ENCODE results near the gene SNAP91. TPM values are rescaled to one million over a fixed set of nuclear protein-coding genes. Genes with fewer than 3 reads are reported as not detected.

Gene SNAP91
- total RNA-seq, 1 donor from 2014 or later = 0.11 TPM

GRCh38 chr6:83514866-83515466 lies 193.9 kb downstream of the SNAP91 start:
- Mint-ChIP-seq H3K36me3 (ENCODE audit: unreplicated experiment) (no peaks in the 10 kb centered on the region), H3K4me3 (ENCODE audit: unreplicated experiment) (no peak overlapping the region), H3K27me3 (ENCODE audit: unreplicated experiment) (no peaks in the 10 kb centered on the region)

GRCh38 chr6:83514466-83514865 lies 194.4 kb downstream of the SNAP91 start:
- no peaks in the 10 kb centered on the region for H3K27me3 Mint-ChIP-seq (ENCODE audit: unreplicated experiment)
- H3K4me1 Mint-ChIP-seq (ENCODE audit: unreplicated experiment) = peaks cover 42% of the 10 kb centered on the region
- peak overlapping the region; percentile 5 for H3K4me3 Mint-ChIP-seq (ENCODE audit: unreplicated experiment)
- no peak overlapping the region for H3K27ac Mint-ChIP-seq (ENCODE audit: unreplicated experiment)
- H3K36me3 Mint-ChIP-seq (ENCODE audit: unreplicated experiment) = no peaks in the 10 kb centered on the region
- TF ChIP-seq CTCF (IDR thresholded peaks at IDR 0.05) = no peak
- DNase-seq (ENCODE audit: extremely low spot score, unreplicated experiment) = no peak
- no peaks in the 10 kb centered on the region for H3K9me3 Mint-ChIP-seq (ENCODE audit: unreplicated experiment)

More at GRCh38 chr6:83514866-83515466, 193.9 kb downstream of the SNAP91 start:
- DNase-seq (ENCODE audit: extremely low spot score, unreplicated experiment) = no peak
- Mint-ChIP-seq H3K27ac (ENCODE audit: unreplicated experiment) (no peak overlapping the region), H3K9me3 (ENCODE audit: unreplicated experiment) (no peaks in the 10 kb centered on the region), H3K4me1 (ENCODE audit: unreplicated experiment) (peaks cover 42% of the 10 kb centered on the region)
- TF ChIP-seq CTCF (IDR thresholded peaks at IDR 0.05) = peak; percentile 86

- TF ChIP-seq CTCF (IDR thresholded peaks at IDR 0.05) = peak; percentile 88
- Mint-ChIP-seq H3K27ac (ENCODE audit: unreplicated experiment) (peak within 1 kb of the TSS; percentile 75), H3K4me1 (ENCODE audit: unreplicated experiment) (peaks cover 40% of the 10 kb centered on the region), H3K4me3 (ENCODE audit: unreplicated experiment) (peak within 1 kb of the TSS; percentile 82), H3K9me3 (ENCODE audit: unreplicated experiment) (no peaks in the 10 kb centered on the region), H3K27me3 (ENCODE audit: unreplicated experiment) (no peaks in the 10 kb centered on the region), H3K36me3 (ENCODE audit: unreplicated experiment) (no peaks in the 10 kb centered on the region)
- DNase-seq (ENCODE audit: extremely low spot score, unreplicated experiment) = peak; percentile 87
These were observed 196.8 kb downstream of the SNAP91 start, which contains the start of gene PRSS35 for GRCh38 chr6:83511901-83512681. PRSS35 (plus strand) TSS chr6:83512534; CDS start chr6:83523442, 10,908 bp downstream.

- no peak overlapping the region for H3K27ac Mint-ChIP-seq (ENCODE audit: unreplicated experiment)
- no peak for TF ChIP-seq CTCF (IDR thresholded peaks at IDR 0.05)
- H3K27me3 Mint-ChIP-seq (ENCODE audit: unreplicated experiment) = peaks cover 3% of the 10 kb centered on the region
- H3K36me3 Mint-ChIP-seq (ENCODE audit: unreplicated experiment) = no peaks in the 10 kb centered on the region
- DNase-seq (ENCODE audit: extremely low spot score, unreplicated experiment) = no peak
- peak overlapping the region; percentile 82 for H3K4me3 Mint-ChIP-seq (ENCODE audit: unreplicated experiment)
- peaks cover 40% of the 10 kb centered on the region for H3K4me1 Mint-ChIP-seq (ENCODE audit: unreplicated experiment)
- no peaks in the 10 kb centered on the region for H3K9me3 Mint-ChIP-seq (ENCODE audit: unreplicated experiment)
These were observed 197.6 kb downstream of the SNAP91 start for GRCh38 chr6:83511266-83511665.

GRCh38 chr6:83510791-83511190 lies 198.1 kb downstream of the SNAP91 start:
- Mint-ChIP-seq H3K4me3 (ENCODE audit: unreplicated experiment) (no peak overlapping the region), H3K4me1 (ENCODE audit: unreplicated experiment) (peaks cover 40% of the 10 kb centered on the region), H3K27me3 (ENCODE audit: unreplicated experiment) (peaks cover 3% of the 10 kb centered on the region), H3K27ac (ENCODE audit: unreplicated experiment) (no peak overlapping the region), H3K36me3 (ENCODE audit: unreplicated experiment) (no peaks in the 10 kb centered on the region), H3K9me3 (ENCODE audit: unreplicated experiment) (no peaks in the 10 kb centered on the region)
- no peak for DNase-seq (ENCODE audit: extremely low spot score, unreplicated experiment)
- no peak for TF ChIP-seq CTCF (IDR thresholded peaks at IDR 0.05)

Data from osteocyte (in vitro differentiated cells).